ENCODE measurements around the gene PI16. TPM values are rescaled to one million over a fixed set of nuclear protein-coding genes. Genes with fewer than 3 reads are reported as not detected.

The PI16 gene
- polyA plus RNA-seq, 1 donor from 2014 or later = not detected

DNA sequence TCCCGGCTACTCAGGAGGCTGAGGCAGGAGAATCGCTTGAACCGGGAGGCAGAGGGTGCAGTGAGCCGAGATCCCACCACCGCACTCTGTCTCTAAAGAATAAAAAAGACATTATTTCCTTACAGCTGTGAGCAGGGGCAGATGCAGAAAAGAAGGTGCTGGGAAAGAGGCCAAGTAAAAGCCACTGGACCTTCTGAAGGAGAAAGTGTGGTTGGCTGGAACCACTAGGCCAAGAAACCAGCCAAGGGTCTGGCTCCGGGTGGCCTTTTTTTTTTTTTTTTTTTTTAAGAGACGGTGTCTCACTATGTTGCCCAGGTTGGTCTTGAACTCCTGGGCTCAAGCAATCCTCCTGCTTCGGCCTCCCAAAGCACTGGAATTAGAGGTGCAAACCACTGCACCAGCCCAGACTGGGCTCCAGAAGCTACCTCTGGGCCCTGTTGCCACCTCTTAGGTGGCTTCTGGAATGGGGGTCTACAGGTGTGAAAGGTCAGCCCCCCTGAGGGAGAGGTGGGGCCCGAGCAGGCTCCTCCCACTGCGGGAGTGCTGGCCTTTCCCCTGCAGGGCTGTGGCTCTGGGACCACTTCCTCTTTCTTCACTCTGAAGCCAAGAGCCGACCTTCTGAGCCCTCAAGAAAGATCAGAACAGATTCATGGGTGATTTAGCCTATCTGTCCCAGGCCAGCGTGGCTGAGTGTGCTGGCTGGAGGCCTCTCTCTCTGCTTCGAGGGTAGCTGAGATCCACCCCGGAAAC is 50.7 kb downstream of the PI16 start, which contains the start of gene FGD2:
Gene FGD2, plus strand, starts transcription at position 595 of the 750 bp plus-strand sequence. CDS start 163 bp downstream, outside the sequence.
- H3K36me3 ChIP-seq (ENCODE audit: insufficient read depth, low read length) = no peaks in the 10 kb centered on the region
- H3F3A ChIP-seq (ENCODE audit: insufficient read depth, low read length, poor library complexity, severe bottlenecking) = no peaks in the 10 kb centered on the region
- no peak within 1 kb of the TSS for H3K27ac ChIP-seq (ENCODE audit: low read length)
- H3K9ac ChIP-seq (ENCODE audit: low read length) = no peak within 1 kb of the TSS
- no peaks in the 10 kb centered on the region for H3K9me2 ChIP-seq (ENCODE audit: insufficient read depth, low read length)
- no peaks in the 10 kb centered on the region for H4K20me1 ChIP-seq (ENCODE audit: insufficient read depth)
- H3K27me3 ChIP-seq (ENCODE audit: insufficient read depth, low read depth, low read length) = no peaks in the 10 kb centered on the region
- no peaks in the 10 kb centered on the region for H3K79me2 ChIP-seq (replicated peaks; ENCODE audit: insufficient read depth, low read length)
- no peak within 1 kb of the TSS for H3K4me3 ChIP-seq (ENCODE audit: low read length)
- TF ChIP-seq TAF1 (IDR thresholded peaks at IDR 0.05; ENCODE audit: low read depth) = no peak
- no peak for TF ChIP-seq RAD21 (conservative IDR thresholded peaks at IDR 0.05)
- TF ChIP-seq EP300 (conservative IDR thresholded peaks at IDR 0.05; ENCODE audit: poor library complexity, severe bottlenecking) = no peak
- TF ChIP-seq SMC3 (conservative IDR thresholded peaks at IDR 0.05; ENCODE audit: poor library complexity) = no peak
- H3K4me2 ChIP-seq (ENCODE audit: low read length) = no peak within 1 kb of the TSS
- H2AFZ ChIP-seq (ENCODE audit: low read depth, low read length) = no peak within 1 kb of the TSS
- H3K9me3 ChIP-seq (ENCODE audit: low read length) = no peaks in the 10 kb centered on the region

DNA sequence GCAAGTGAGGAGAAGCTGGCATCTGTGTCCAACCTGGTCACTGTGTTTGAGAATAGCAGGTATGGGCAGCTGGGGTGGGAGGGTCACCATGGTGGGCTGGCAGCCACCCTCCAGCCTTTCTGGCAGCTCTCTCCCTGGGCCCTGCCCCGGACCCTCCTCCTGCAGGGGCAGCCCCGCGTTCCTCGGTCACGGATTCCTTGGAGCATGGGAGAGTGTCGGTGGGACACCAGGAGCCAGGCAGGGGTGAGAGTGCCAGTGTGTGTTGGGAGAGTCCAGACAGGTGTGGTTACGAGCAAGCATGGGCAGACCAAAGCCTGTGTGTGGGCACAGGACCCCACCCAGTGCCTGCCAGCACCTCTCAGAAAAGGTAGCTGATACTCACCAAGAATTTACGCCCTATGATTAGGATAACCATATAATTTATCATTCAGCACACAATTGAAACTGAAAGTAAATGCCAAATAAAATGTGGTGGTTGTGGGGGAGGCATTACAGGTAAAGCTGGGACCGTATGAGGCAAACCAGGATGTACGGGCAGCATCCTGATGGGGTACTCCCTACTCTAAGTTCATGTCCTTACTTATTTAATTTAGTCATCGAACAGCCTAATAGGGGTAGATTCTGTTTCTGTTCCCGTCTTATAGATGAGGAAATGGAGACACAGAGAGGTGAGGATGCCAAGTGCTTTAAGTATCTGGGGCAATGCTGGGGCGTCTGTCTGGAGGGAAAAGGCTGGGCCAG is 51.5 kb downstream of the PI16 start:
- H2AFZ ChIP-seq (ENCODE audit: low read depth, low read length) = no peak overlapping the region
- H3F3A ChIP-seq (ENCODE audit: insufficient read depth, low read length, poor library complexity, severe bottlenecking) = no peaks in the 10 kb centered on the region
- no peaks in the 10 kb centered on the region for H3K9me3 ChIP-seq (ENCODE audit: low read length)
- H3K4me2 ChIP-seq (ENCODE audit: low read length) = no peak overlapping the region
- H3K9ac ChIP-seq (ENCODE audit: low read length) = no peak overlapping the region
- no peak for TF ChIP-seq EP300 (conservative IDR thresholded peaks at IDR 0.05; ENCODE audit: poor library complexity, severe bottlenecking)
- TF ChIP-seq, protein P1, sequence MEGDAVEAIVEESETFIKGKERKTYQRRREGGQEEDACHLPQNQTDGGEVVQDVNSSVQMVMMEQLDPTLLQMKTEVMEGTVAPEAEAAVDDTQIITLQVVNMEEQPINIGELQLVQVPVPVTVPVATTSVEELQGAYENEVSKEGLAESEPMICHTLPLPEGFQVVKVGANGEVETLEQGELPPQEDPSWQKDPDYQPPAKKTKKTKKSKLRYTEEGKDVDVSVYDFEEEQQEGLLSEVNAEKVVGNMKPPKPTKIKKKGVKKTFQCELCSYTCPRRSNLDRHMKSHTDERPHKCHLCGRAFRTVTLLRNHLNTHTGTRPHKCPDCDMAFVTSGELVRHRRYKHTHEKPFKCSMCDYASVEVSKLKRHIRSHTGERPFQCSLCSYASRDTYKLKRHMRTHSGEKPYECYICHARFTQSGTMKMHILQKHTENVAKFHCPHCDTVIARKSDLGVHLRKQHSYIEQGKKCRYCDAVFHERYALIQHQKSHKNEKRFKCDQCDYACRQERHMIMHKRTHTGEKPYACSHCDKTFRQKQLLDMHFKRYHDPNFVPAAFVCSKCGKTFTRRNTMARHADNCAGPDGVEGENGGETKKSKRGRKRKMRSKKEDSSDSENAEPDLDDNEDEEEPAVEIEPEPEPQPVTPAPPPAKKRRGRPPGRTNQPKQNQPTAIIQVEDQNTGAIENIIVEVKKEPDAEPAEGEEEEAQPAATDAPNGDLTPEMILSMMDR (IDR thresholded peaks at IDR 0.05; ENCODE audit: poor library complexity, severe bottlenecking) = no peak
- no peak for TF ChIP-seq TAF1 (IDR thresholded peaks at IDR 0.05; ENCODE audit: low read depth)
- TF ChIP-seq, protein P2, sequence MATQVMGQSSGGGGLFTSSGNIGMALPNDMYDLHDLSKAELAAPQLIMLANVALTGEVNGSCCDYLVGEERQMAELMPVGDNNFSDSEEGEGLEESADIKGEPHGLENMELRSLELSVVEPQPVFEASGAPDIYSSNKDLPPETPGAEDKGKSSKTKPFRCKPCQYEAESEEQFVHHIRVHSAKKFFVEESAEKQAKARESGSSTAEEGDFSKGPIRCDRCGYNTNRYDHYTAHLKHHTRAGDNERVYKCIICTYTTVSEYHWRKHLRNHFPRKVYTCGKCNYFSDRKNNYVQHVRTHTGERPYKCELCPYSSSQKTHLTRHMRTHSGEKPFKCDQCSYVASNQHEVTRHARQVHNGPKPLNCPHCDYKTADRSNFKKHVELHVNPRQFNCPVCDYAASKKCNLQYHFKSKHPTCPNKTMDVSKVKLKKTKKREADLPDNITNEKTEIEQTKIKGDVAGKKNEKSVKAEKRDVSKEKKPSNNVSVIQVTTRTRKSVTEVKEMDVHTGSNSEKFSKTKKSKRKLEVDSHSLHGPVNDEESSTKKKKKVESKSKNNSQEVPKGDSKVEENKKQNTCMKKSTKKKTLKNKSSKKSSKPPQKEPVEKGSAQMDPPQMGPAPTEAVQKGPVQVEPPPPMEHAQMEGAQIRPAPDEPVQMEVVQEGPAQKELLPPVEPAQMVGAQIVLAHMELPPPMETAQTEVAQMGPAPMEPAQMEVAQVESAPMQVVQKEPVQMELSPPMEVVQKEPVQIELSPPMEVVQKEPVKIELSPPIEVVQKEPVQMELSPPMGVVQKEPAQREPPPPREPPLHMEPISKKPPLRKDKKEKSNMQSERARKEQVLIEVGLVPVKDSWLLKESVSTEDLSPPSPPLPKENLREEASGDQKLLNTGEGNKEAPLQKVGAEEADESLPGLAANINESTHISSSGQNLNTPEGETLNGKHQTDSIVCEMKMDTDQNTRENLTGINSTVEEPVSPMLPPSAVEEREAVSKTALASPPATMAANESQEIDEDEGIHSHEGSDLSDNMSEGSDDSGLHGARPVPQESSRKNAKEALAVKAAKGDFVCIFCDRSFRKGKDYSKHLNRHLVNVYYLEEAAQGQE (IDR thresholded peaks at IDR 0.05; ENCODE audit: borderline replicate concordance) = no peak
- no peaks in the 10 kb centered on the region for H3K79me2 ChIP-seq (replicated peaks; ENCODE audit: insufficient read depth, low read length)
- no peaks in the 10 kb centered on the region for H3K27me3 ChIP-seq (ENCODE audit: insufficient read depth, low read depth, low read length)
- no peaks in the 10 kb centered on the region for H3K9me2 ChIP-seq (ENCODE audit: insufficient read depth, low read length)
- no peaks in the 10 kb centered on the region for H4K20me1 ChIP-seq (ENCODE audit: insufficient read depth)
- H3K4me3 ChIP-seq (ENCODE audit: low read length) = no peak overlapping the region
- no peaks in the 10 kb centered on the region for H3K36me3 ChIP-seq (ENCODE audit: insufficient read depth, low read length)
- H3K27ac ChIP-seq (ENCODE audit: low read length) = no peak overlapping the region

All from neural cell (in vitro differentiated cells).